Measurements from ENCODE around the gene HDAC11.

GRCh38 chr3:13501521-13501920 lies 21.4 kb downstream of the HDAC11 start:
- TF ChIP-seq KDM1A (IDR thresholded peaks at IDR 0.05; ENCODE audit: low read depth), result no peak
- no peak for TF ChIP-seq CHD4 (IDR thresholded peaks at IDR 0.05; ENCODE audit: borderline replicate concordance)
- TF ChIP-seq EHMT2 (IDR thresholded peaks at IDR 0.05; ENCODE audit: low read depth), result no peak
- no peak for TF ChIP-seq CTCF (IDR thresholded peaks at IDR 0.05)
- TF ChIP-seq KDM5A (IDR thresholded peaks at IDR 0.05), result no peak
- TF ChIP-seq CEBPB (IDR thresholded peaks at IDR 0.05), result no peak
- TF ChIP-seq POLR2A (IDR thresholded peaks at IDR 0.05; ENCODE audit: low read length), result no peak
- no peak for TF ChIP-seq POLR2AphosphoS2 (conservative IDR thresholded peaks at IDR 0.05; ENCODE audit: low read length)
- TF ChIP-seq REST (IDR thresholded peaks at IDR 0.05), result no peak
- no peak for TF ChIP-seq RNF2 (IDR thresholded peaks at IDR 0.05; ENCODE audit: borderline replicate concordance, low read depth)
- TF ChIP-seq, protein P1, sequence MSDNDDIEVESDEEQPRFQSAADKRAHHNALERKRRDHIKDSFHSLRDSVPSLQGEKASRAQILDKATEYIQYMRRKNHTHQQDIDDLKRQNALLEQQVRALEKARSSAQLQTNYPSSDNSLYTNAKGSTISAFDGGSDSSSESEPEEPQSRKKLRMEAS (IDR thresholded peaks at IDR 0.05), result no peak
- no peak for TF ChIP-seq EP300 (IDR thresholded peaks at IDR 0.05)
- no peak for TF ChIP-seq RAD21 (conservative IDR thresholded peaks at IDR 0.05 in 1 of 2, IDR thresholded peaks at IDR 0.05 in 1 of 2)

All from A549 (cell line).